Measurements from ENCODE around the gene SLC17A3.

The SLC17A3 gene

DNA sequence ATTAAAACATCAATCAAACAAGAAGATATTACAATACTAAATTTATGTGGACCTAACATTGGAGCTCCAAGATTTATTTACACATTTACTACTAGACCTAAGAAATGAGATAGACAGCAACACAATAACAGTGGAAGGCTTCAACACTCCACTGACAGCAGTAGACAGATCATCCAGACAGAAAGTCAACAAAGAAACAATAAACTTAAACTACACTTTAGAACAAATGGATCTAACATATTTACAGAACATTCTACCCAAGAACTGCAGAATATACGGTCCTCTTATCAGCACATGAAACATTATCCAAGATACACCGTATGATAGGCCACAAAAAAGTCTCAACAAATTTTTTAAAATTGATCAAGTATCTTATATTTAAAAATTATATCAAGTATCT lies 69.2 kb downstream of the SLC17A3 start:
- H3K18ac ChIP-seq (ENCODE audit: low read length): no peak overlapping the region
- H3K27ac ChIP-seq (ENCODE audit: low read depth, low read length): no peak overlapping the region
- H3K79me1 ChIP-seq (ENCODE audit: low read length): no peaks in the 10 kb centered on the region
- H3K4me2 ChIP-seq (ENCODE audit: low read length): no peak overlapping the region
- no peak overlapping the region for H4K8ac ChIP-seq (ENCODE audit: low read depth, low read length)
- DNase-seq: no peak
- no peak overlapping the region for H4K5ac ChIP-seq (ENCODE audit: low read length)
- no peak overlapping the region for H3K4ac ChIP-seq (ENCODE audit: low read depth, low read length)
- no peak overlapping the region for H3K9ac ChIP-seq (ENCODE audit: low read length)
- no peak overlapping the region for H3K23ac ChIP-seq (ENCODE audit: low read length)
- WGBS (ENCODE audit: extremely low coverage, insufficient coverage, low lambda C conversion rate): no CpG with 5 or more reads among the region's 2 CpGs
- no peak overlapping the region for H2BK15ac ChIP-seq (replicated peaks; ENCODE audit: low read depth)
- H3K4me1 ChIP-seq (ENCODE audit: control insufficient read depth, low read depth, low read length): no peaks in the 10 kb centered on the region
- no peaks in the 10 kb centered on the region for H3K79me2 ChIP-seq (ENCODE audit: control insufficient read depth, insufficient read depth, low read length)
- H3K4me3 ChIP-seq (ENCODE audit: low read length): no peak overlapping the region
- no peak overlapping the region for H2BK5ac ChIP-seq (ENCODE audit: low read length)
- no peaks in the 10 kb centered on the region for H3K36me3 ChIP-seq (ENCODE audit: control insufficient read depth, insufficient read depth, low read length)
- H2AK5ac ChIP-seq (ENCODE audit: low read length): no peak overlapping the region
- no peak overlapping the region for H2BK120ac ChIP-seq (ENCODE audit: low read depth, low read length)
- H3K56ac ChIP-seq (ENCODE audit: low read length): no peak overlapping the region
- no peaks in the 10 kb centered on the region for H3K27me3 ChIP-seq (ENCODE audit: insufficient read depth, low read length, poor library complexity)

DNA sequence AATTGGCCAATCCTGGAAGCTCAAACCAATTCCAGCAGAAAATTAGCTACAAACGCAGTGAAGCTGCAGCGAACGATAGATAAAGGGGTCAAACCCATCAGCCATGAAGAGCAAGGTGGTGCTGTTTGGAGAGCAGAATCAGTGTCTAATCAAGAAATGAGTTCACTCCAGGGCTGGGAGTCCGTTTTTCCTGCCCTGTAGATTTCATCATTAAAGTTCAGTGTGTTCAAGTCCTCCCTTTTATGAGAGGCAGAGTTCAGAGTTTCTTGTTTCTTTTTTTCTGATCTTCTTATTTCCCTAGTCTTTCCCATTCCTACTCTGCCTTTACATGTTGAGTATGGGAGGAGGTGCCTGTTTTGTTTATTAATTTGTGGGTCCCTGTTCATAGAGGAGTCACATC lies 72.6 kb downstream of the SLC17A3 start:
- Histone ChIP-seq H2BK5ac (ENCODE audit: low read length) (no peak overlapping the region), H4K5ac (ENCODE audit: low read length) (no peak overlapping the region), H3K4me3 (ENCODE audit: low read length) (no peak overlapping the region), H2BK120ac (ENCODE audit: low read depth, low read length) (no peak overlapping the region), H3K79me2 (ENCODE audit: control insufficient read depth, insufficient read depth, low read length) (no peaks in the 10 kb centered on the region), H3K4me1 (ENCODE audit: control insufficient read depth, low read depth, low read length) (no peaks in the 10 kb centered on the region), H3K56ac (ENCODE audit: low read length) (no peak overlapping the region), H3K4me2 (ENCODE audit: low read length) (no peak overlapping the region), H3K9ac (ENCODE audit: low read length) (no peak overlapping the region), H3K27ac (ENCODE audit: low read depth, low read length) (no peak overlapping the region), H3K36me3 (ENCODE audit: control insufficient read depth, insufficient read depth, low read length) (no peaks in the 10 kb centered on the region), H3K27me3 (ENCODE audit: insufficient read depth, low read length, poor library complexity) (no peaks in the 10 kb centered on the region), H3K18ac (ENCODE audit: low read length) (no peak overlapping the region), H4K8ac (ENCODE audit: low read depth, low read length) (no peak overlapping the region), H3K79me1 (ENCODE audit: low read length) (no peaks in the 10 kb centered on the region), H2BK15ac (replicated peaks; ENCODE audit: low read depth) (no peak overlapping the region), H2AK5ac (ENCODE audit: low read length) (no peak overlapping the region), H3K23ac (ENCODE audit: low read length) (no peak overlapping the region), H3K4ac (ENCODE audit: low read depth, low read length) (no peak overlapping the region)
- no peak for DNase-seq
- WGBS (ENCODE audit: extremely low coverage, insufficient coverage, low lambda C conversion rate): no CpG with 5 or more reads among the region's 4 CpGs
